ENCODE data around the gene MCF2L2. TPM values are rescaled to one million over a fixed set of nuclear protein-coding genes. Genes with fewer than 3 reads are reported as not detected.
A peak's percentile ranks its signal among the peaks of the same experiment; 100 is the strongest.

MCF2L2 gene
- total and polyA plus RNA-seq, 2 donors from 2014 or later = 0.32 to 1.7 TPM

GRCh38 chr3:183210341-183210740 lies 218.1 kb downstream of the MCF2L2 start:
- Histone ChIP-seq H3K36me3 (ENCODE audit: control insufficient read depth in 2 of 3, insufficient read depth in 3 of 3, low read length in 3 of 3) (no peaks in the 10 kb centered on the region), H3K9ac (ENCODE audit: low read length in 3 of 3) (no peak overlapping the region), H3K27me3 (ENCODE audit: control insufficient read depth, insufficient read depth, low read length) (no peaks in the 10 kb centered on the region), H3K27ac (ENCODE audit: low read depth in 2 of 2, low read length in 2 of 2) (peak overlapping the region in 1 of 2 donors; percentile 57), H3K4me3 (ENCODE audit: low read length in 3 of 3) (no peak overlapping the region), H3K4me1 (ENCODE audit: control insufficient read depth in 2 of 3, insufficient read depth in 2 of 3, low read depth in 1 of 3, low read length in 3 of 3) (peaks cover 0 to 3% (median 0%) of the 10 kb centered on the region in 3 donors), H3K9me3 (ENCODE audit: control insufficient read depth in 2 of 3, insufficient read depth in 1 of 3, low read length in 3 of 3) (no peaks in the 10 kb centered on the region)
- TF ChIP-seq CTCF (IDR thresholded peaks at IDR 0.05; ENCODE audit: borderline replicate concordance, extremely low read depth, insufficient read depth) = no peak
- no peak for FAIRE-seq
- no peak for DNase-seq
- intact Hi-C loops (cut with DNase I) = no loop called here

GRCh38 chr3:183208800-183209199 lies 219.6 kb downstream of the MCF2L2 start:
- Histone ChIP-seq H3K36me3 (ENCODE audit: control insufficient read depth in 2 of 3, insufficient read depth in 3 of 3, low read length in 3 of 3) (no peaks in the 10 kb centered on the region), H3K9me3 (ENCODE audit: control insufficient read depth in 2 of 3, insufficient read depth in 1 of 3, low read length in 3 of 3) (no peaks in the 10 kb centered on the region), H3K4me3 (ENCODE audit: low read length in 3 of 3) (no peak overlapping the region), H3K27me3 (ENCODE audit: control insufficient read depth, insufficient read depth, low read length) (no peaks in the 10 kb centered on the region), H3K9ac (ENCODE audit: low read length in 3 of 3) (no peak overlapping the region), H3K27ac (ENCODE audit: low read depth in 2 of 2, low read length in 2 of 2) (no peak overlapping the region), H3K4me1 (ENCODE audit: control insufficient read depth in 2 of 3, insufficient read depth in 2 of 3, low read depth in 1 of 3, low read length in 3 of 3) (peaks cover 0 to 3% (median 0%) of the 10 kb centered on the region in 3 donors)
- FAIRE-seq = no peak
- intact Hi-C loops (cut with DNase I) = no loop called here
- no peak for TF ChIP-seq CTCF (IDR thresholded peaks at IDR 0.05; ENCODE audit: borderline replicate concordance, extremely low read depth, insufficient read depth)
- DNase-seq = no peak

- intact Hi-C loops (cut with DNase I) = no loop called here
- no peaks in the 10 kb centered on the region for H3K9me3 ChIP-seq (ENCODE audit: control insufficient read depth in 2 of 3, insufficient read depth in 1 of 3, low read length in 3 of 3)
- no peak for TF ChIP-seq CTCF (IDR thresholded peaks at IDR 0.05; ENCODE audit: borderline replicate concordance, extremely low read depth, insufficient read depth)
- H3K4me1 ChIP-seq (ENCODE audit: control insufficient read depth in 2 of 3, insufficient read depth in 2 of 3, low read depth in 1 of 3, low read length in 3 of 3) = peaks cover 0 to 3% (median 0%) of the 10 kb centered on the region in 3 donors
- no peak overlapping the region for H3K4me3 ChIP-seq (ENCODE audit: low read length in 3 of 3)
- FAIRE-seq = no peak
- no peak for DNase-seq
- H3K27me3 ChIP-seq (ENCODE audit: control insufficient read depth, insufficient read depth, low read length) = no peaks in the 10 kb centered on the region
- no peak overlapping the region for H3K9ac ChIP-seq (ENCODE audit: low read length in 3 of 3)
- no peak overlapping the region for H3K27ac ChIP-seq (ENCODE audit: low read depth in 2 of 2, low read length in 2 of 2)
- no peaks in the 10 kb centered on the region for H3K36me3 ChIP-seq (ENCODE audit: control insufficient read depth in 2 of 3, insufficient read depth in 3 of 3, low read length in 3 of 3)
Observed at GRCh38 chr3:183208260-183208659, 220.2 kb downstream of the MCF2L2 start.

- no peak for DNase-seq
- Histone ChIP-seq H3K4me3 (ENCODE audit: low read length in 3 of 3) (no peak overlapping the region), H3K9ac (ENCODE audit: low read length in 3 of 3) (no peak overlapping the region), H3K4me1 (ENCODE audit: control insufficient read depth in 2 of 3, insufficient read depth in 2 of 3, low read depth in 1 of 3, low read length in 3 of 3) (no peaks in the 10 kb centered on the region), H3K9me3 (ENCODE audit: control insufficient read depth in 2 of 3, insufficient read depth in 1 of 3, low read length in 3 of 3) (no peaks in the 10 kb centered on the region), H3K27ac (ENCODE audit: low read depth in 2 of 2, low read length in 2 of 2) (no peak overlapping the region), H3K27me3 (ENCODE audit: control insufficient read depth, insufficient read depth, low read length) (no peaks in the 10 kb centered on the region), H3K36me3 (ENCODE audit: control insufficient read depth in 2 of 3, insufficient read depth in 3 of 3, low read length in 3 of 3) (no peaks in the 10 kb centered on the region)
- TF ChIP-seq CTCF (IDR thresholded peaks at IDR 0.05; ENCODE audit: borderline replicate concordance, extremely low read depth, insufficient read depth) = no peak
- intact Hi-C loops (cut with DNase I) = no loop called here
- no peak for FAIRE-seq
Observed at GRCh38 chr3:183203670-183204069, 224.7 kb downstream of the MCF2L2 start.

Measured in kidney (tissue), 14 donors.